T-cell (primary cell): ENCODE results near the gene TARBP2. TPM values are rescaled to one million over a fixed set of nuclear protein-coding genes. Genes with fewer than 3 reads are reported as not detected.
A peak's percentile ranks its signal among the peaks of the same experiment; 100 is the strongest.

Experiments used
- ATAC-seq, 4 experiments: fragments of 200-7000 bp in 3 of 4; fragments of 150-1000 bp in 1 of 4; cut with Tn5 transposase; replicated peaks in 1 of 4; 1 replicate in 3 of 4; 2 replicates in 1 of 4; pipeline ENCODE4 v1.10.0; 2021; ENCODE audit warnings: moderate library complexity in 3 of 4, mild to moderate bottlenecking in 2 of 4, moderate number of reproducible peaks in 1 of 4
- CTCF ChIA-PET, 2 donors: fragments of 300-600 bp; sonication (Branson Sonifier 250); formaldehyde crosslinking; loops; one replicate each; lab custom pipeline; 2022; ENCODE audit warnings: antibody characterized with exemption in 2 of 2; lab: Charles Lee
- POLR2A ChIA-PET, 2 donors: fragments of 300-600 bp; sonication (Branson Sonifier 250); formaldehyde crosslinking; loops; one replicate each; lab custom pipeline; 2022; ENCODE audit warnings: antibody characterized with exemption in 2 of 2; lab: Charles Lee
- DNase-seq, 35 experiments: peaks; one replicate each; pipeline versions ENCODE4 v3.0.0 to v3.0.0-alpha.2; 2013 to 2023
- H3K27ac ChIP-seq: one replicate; pipeline ENCODE4 v1.5.1; 2013; ENCODE audit warnings: low read length
- H3K27me3 ChIP-seq, 2 experiments: replicated peaks in 1 of 2; 1 replicate in 1 of 2; 2 replicates in 1 of 2; pipeline versions ENCODE4 v1.6.1 to v1.7.0; 2013; ENCODE audit warnings: low read length in 1 of 2, mixed read lengths in 1 of 2; ENCODE audit not compliant: control insufficient read depth in 2 of 2, insufficient read depth in 2 of 2; ENCODE audit errors: extremely low read depth in 1 of 2
- H3K36me3 ChIP-seq, 2 donors: 1 replicate in 1 of 2; 2 replicates in 1 of 2; pipeline versions ENCODE4 v1.6.1 to v1.7.0; 2013; ENCODE audit warnings: low read length in 1 of 2; ENCODE audit not compliant: control insufficient read depth in 2 of 2, insufficient read depth in 1 of 2; ENCODE audit errors: extremely low read depth in 1 of 2
- H3K4me1 ChIP-seq, 2 experiments: 1 replicate in 1 of 2; 2 replicates in 1 of 2; pipeline versions ENCODE4 v1.6.1 to v1.7.0; 2013; ENCODE audit warnings: low read length in 2 of 2, mixed read lengths in 1 of 2; ENCODE audit not compliant: insufficient read depth in 2 of 2, control insufficient read depth in 1 of 2; ENCODE audit errors: extremely low read depth in 1 of 2
- H3K4me3 ChIP-seq, 2 donors: 1 replicate in 1 of 2; 2 replicates in 1 of 2; pipeline versions ENCODE4 v1.5.1 to v1.7.0; 2013; ENCODE audit warnings: mild to moderate bottlenecking in 2 of 2, low read length in 1 of 2, moderate library complexity in 1 of 2; ENCODE audit not compliant: control insufficient read depth in 1 of 2; ENCODE audit errors: extremely low read depth in 1 of 2
- H3K9me3 ChIP-seq: 2 replicates; pipeline ENCODE4 v1.7.0; 2013
- H3K27ac Mint-ChIP-seq, 2 donors: one replicate each; pipeline ENCODE4 v1.8.0; 2020 to 2021; ENCODE audit warnings: mild to moderate bottlenecking in 2 of 2, mixed read lengths in 2 of 2
- H3K27me3 Mint-ChIP-seq, 2 donors: one replicate each; pipeline ENCODE4 v1.8.0; 2021 to 2022; ENCODE audit warnings: mixed read lengths in 2 of 2
- H3K36me3 Mint-ChIP-seq: one replicate; pipeline ENCODE4 v1.8.0; 2021; ENCODE audit warnings: mixed read lengths
- H3K4me1 Mint-ChIP-seq, 3 donors: one replicate each; pipeline ENCODE4 v1.8.0; 2020 to 2022; ENCODE audit warnings: mixed read lengths in 3 of 3, mild to moderate bottlenecking in 1 of 3
- H3K4me3 Mint-ChIP-seq, 3 donors: one replicate each; pipeline ENCODE4 v1.8.0; 2020 to 2022; ENCODE audit warnings: mild to moderate bottlenecking in 3 of 3, mixed read lengths in 3 of 3, moderate library complexity in 3 of 3
- H3K9me3 Mint-ChIP-seq, 3 donors: one replicate each; pipeline ENCODE4 v1.8.0; 2020 to 2022; ENCODE audit warnings: mixed read lengths in 3 of 3
- WGBS: methylation state at CpG from one replicate; pipeline ENCODE4 v1.1.5; 2013; ENCODE audit warnings: missing lambda C conversion rate; ENCODE audit not compliant: insufficient coverage; 5-methylcytosine and 5-hydroxymethylcytosine counted together
- total RNA-seq, 35 experiments: library from RNA in 6 of 35; stranded (reverse) in 6 of 35; fragments of 120-200 nt in 1 of 35; gene quantifications; one replicate each; pipeline versions ENCODE4 v1.2.1 to v1.2.4 and lab custom pipeline; 2013 to 2026

The TARBP2 gene
- total RNA-seq, 5 donors from 2014 or later (not counting 1 experiment from before 2014, with no cell fraction given) = 31.4 to 44.7 (median 39.1) TPM

GRCh38 chr12:53472056-53472582 lies 29.0 kb upstream of the TARBP2 start:
- ATAC-seq (no peak), DNase-seq (no peak)
- peaks cover 23 to 97% of the 10 kb centered on the region in 2 donors for H3K36me3 ChIP-seq
- no peaks in the 10 kb centered on the region for H3K9me3 ChIP-seq
- H3K27me3 Mint-ChIP-seq = no peaks in the 10 kb centered on the region
- ChIA-PET CTCF (interaction anchor here (0.6 to 0.7 kb wide), 6 partner anchors 20 to 589 kb away, joined by 3 to 8 read pairs (median 5); no protein-coding TSS in a partner anchor), POLR2A (interaction anchor here (0.6 to 1.4 kb wide), 5 partner anchors 14 to 320 kb away, joined by 4 to 10 read pairs (median 6); partner anchors contain the start of gene TARBP2 (in 1 of the 2))
- peaks cover 58% of the 10 kb centered on the region for H3K36me3 Mint-ChIP-seq
- peaks cover 0 to 12% of the 10 kb centered on the region in 2 experiments for H3K4me1 ChIP-seq
- no peak overlapping the region for H3K4me3 ChIP-seq
- H3K4me1 Mint-ChIP-seq = peaks cover 45 to 60% (median 51%) of the 10 kb centered on the region in 3 donors
- no peak overlapping the region for H3K27ac ChIP-seq
- H3K4me3 Mint-ChIP-seq = no peak overlapping the region
- H3K9me3 Mint-ChIP-seq = no peaks in the 10 kb centered on the region
- WGBS = no CpG with 5 or more reads among the region's 1 CpG
- H3K27me3 ChIP-seq = no peaks in the 10 kb centered on the region
- peak overlapping the region; percentile 22 to 32 for H3K27ac Mint-ChIP-seq

DNA sequence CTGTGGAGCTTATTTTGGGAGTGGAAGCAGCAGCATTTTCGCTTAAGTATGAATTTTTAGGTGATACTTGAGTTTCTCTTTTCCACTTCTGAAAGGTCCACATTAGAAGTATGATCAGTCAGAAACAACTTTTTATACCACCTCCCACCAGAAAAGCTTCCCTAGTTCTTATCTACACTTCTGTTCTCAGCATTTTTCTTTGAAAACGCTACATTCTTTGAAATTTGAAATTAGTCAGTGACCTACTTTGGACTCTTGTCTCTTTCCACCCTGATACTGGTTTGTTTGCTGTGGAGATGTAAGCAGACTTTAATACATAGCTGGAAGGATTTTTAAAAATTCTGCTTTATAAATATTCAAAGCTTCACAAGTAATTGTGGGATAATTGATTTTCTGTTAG lies 27.0 kb upstream of the TARBP2 start:
- ChIA-PET CTCF (interaction anchor here in 1 of 2 donors (0.6 to 3.2 kb wide), 6 partner anchors 10 to 284 kb away, joined by 3 to 7 read pairs (median 4); no protein-coding TSS in a partner anchor), POLR2A (interaction anchor here in 1 of 2 donors (0.9 to 1.0 kb wide), 2 partner anchors 10 to 20 kb away, joined by 3 read pairs; no protein-coding TSS in a partner anchor)
- no CpG with 5 or more reads among the region's 2 CpGs for WGBS
- DNase-seq = no peak
- no peak for ATAC-seq
- Mint-ChIP-seq H3K36me3 (peaks cover 47% of the 10 kb centered on the region), H3K27me3 (no peaks in the 10 kb centered on the region), H3K4me1 (peaks cover 48 to 52% (median 50%) of the 10 kb centered on the region in 3 donors), H3K4me3 (peak overlapping the region in 2 of 3 donors; percentile 1 to 26), H3K9me3 (no peaks in the 10 kb centered on the region), H3K27ac (peak overlapping the region; percentile 86 to 91)
- Histone ChIP-seq H3K27ac (peak overlapping the region; percentile 30), H3K36me3 (peaks cover 12 to 97% of the 10 kb centered on the region in 2 donors), H3K27me3 (no peaks in the 10 kb centered on the region), H3K9me3 (no peaks in the 10 kb centered on the region), H3K4me3 (no peak overlapping the region), H3K4me1 (peaks cover 0 to 12% of the 10 kb centered on the region in 2 experiments)

DNA sequence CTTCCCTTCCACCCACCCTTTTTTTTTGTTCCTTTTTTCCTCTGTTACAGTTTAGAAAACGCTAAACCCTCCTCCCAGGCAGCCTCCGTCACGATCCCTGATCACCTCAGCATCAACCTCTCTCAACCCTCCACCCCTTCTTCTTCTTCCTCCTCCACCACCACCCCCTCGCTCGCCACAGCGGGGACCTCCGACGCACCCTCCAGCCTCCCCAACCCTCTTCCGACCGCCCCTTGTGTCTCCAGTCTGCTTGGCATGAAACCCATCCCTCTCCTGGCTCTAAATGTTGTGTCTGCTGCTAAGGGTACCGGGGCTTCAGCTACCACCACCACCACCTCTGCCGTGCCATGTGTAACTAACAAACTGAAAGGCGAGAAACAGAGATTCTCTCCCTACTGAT lies 26.3 kb upstream of the TARBP2 start:
- 45% methylated on average over 10 of the region's 13 CpGs for WGBS
- Mint-ChIP-seq H3K27me3 (no peaks in the 10 kb centered on the region), H3K4me1 (peaks cover 48 to 52% (median 51%) of the 10 kb centered on the region in 3 donors), H3K9me3 (no peaks in the 10 kb centered on the region), H3K4me3 (peak overlapping the region in 2 of 3 donors; percentile 21 to 26), H3K36me3 (peaks cover 54% of the 10 kb centered on the region), H3K27ac (peak overlapping the region; percentile 86 to 91)
- H3K4me3 ChIP-seq = no peak overlapping the region
- CTCF ChIA-PET = interaction anchor here (0.6 to 3.2 kb wide), 7 partner anchors 11 to 1053 kb away, joined by 3 to 7 read pairs (median 3); no protein-coding TSS in a partner anchor
- DNase-seq = no peak
- POLR2A ChIA-PET = interaction anchor here in 1 of 2 donors (0.6 to 1.3 kb wide), 4 partner anchors 20 to 571 kb away, joined by 3 to 7 read pairs (median 4); partner anchors contain the start of gene TARBP2
- H3K27ac ChIP-seq = peak overlapping the region; percentile 30
- peak in 2 of 4 experiments; percentile 34 to 44 for ATAC-seq
- H3K36me3 ChIP-seq = peaks cover 12 to 95% of the 10 kb centered on the region in 2 donors
- H3K4me1 ChIP-seq = peaks cover 0 to 12% of the 10 kb centered on the region in 2 experiments
- no peaks in the 10 kb centered on the region for H3K9me3 ChIP-seq
- H3K27me3 ChIP-seq = no peaks in the 10 kb centered on the region

DNA sequence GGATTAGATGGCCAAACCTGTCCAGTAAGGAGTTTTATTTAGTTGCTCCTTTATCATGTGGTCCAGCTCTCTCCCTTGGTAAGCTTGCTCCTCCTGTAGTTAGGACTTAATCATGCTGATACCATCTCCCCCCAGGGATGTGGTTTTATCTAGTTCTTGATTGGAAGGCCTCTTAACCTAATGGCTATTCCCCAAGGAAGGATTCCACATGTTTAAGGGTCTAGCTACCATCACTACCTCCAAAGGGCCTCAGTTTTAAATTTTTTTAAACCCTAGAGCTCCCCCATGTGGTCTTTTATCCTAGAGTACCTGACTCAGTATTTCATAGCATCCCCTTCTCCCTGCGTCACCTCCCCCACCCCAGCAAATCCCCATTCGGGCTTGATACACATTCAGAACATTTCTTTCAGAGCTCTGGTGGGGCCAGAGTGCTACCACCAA lies 24.3 kb upstream of the TARBP2 start:
- Histone ChIP-seq H3K36me3 (peaks cover 17 to 91% of the 10 kb centered on the region in 2 donors), H3K4me1 (peaks cover 0 to 10% of the 10 kb centered on the region in 2 experiments), H3K27ac (no peak overlapping the region), H3K27me3 (no peaks in the 10 kb centered on the region), H3K9me3 (no peaks in the 10 kb centered on the region), H3K4me3 (no peak overlapping the region)
- H3K9me3 Mint-ChIP-seq = no peaks in the 10 kb centered on the region
- H3K27ac Mint-ChIP-seq = peak overlapping the region in 1 of 2 donors; percentile 48
- 67% methylated on average over 2 of the region's 2 CpGs for WGBS
- POLR2A ChIA-PET = interaction anchor here (0.6 to 1.4 kb wide), 3 partner anchors 24 to 1452 kb away, joined by 3 to 8 read pairs (median 3); partner anchors contain the start of gene TARBP2 (in 1 of the 2)
- H3K4me3 Mint-ChIP-seq = no peak overlapping the region
- ATAC-seq (peak in 1 of 4 experiments; percentile 30), DNase-seq (no peak)
- CTCF ChIA-PET = interaction anchor here in 1 of 2 donors (0.6 to 1.3 kb wide), 9 partner anchors 15 to 434 kb away, joined by 3 to 10 read pairs (median 3); partner anchors contain the start of gene ESPL1
- H3K4me1 Mint-ChIP-seq = peaks cover 41 to 46% (median 43%) of the 10 kb centered on the region in 3 donors
- no peaks in the 10 kb centered on the region for H3K27me3 Mint-ChIP-seq
- peaks cover 46% of the 10 kb centered on the region for H3K36me3 Mint-ChIP-seq

DNA sequence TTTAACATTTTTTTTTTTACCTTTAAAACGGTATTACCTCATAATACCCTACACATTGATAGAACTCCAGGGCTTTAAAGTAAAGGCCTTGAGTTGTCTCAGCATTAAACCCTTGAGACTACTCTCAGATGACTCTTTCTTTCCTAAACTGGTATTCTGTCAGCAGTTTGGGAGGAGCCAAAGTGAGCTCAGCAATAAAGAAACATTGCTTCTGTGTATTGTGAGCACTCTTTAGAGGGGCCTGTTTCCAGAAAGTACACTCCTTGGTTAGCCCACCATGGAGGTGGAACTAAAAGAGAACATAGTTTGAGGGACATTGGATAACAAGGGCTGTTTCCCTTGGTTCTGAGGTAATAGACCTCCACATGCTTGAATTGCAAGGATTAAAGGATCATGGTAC lies 22.2 kb upstream of the TARBP2 start:
- H3K4me3 ChIP-seq = no peak overlapping the region
- 80% methylated on average over 1 of the region's 1 CpG for WGBS
- H3K9me3 ChIP-seq = no peaks in the 10 kb centered on the region
- peaks cover 22 to 92% of the 10 kb centered on the region in 2 donors for H3K36me3 ChIP-seq
- Mint-ChIP-seq H3K9me3 (no peaks in the 10 kb centered on the region), H3K36me3 (peaks cover 38% of the 10 kb centered on the region), H3K4me1 (peaks cover 28 to 31% (median 29%) of the 10 kb centered on the region in 3 donors), H3K27ac (no peak overlapping the region), H3K27me3 (no peaks in the 10 kb centered on the region), H3K4me3 (no peak overlapping the region)
- ChIA-PET POLR2A (interaction anchor here (0.6 to 0.8 kb wide), 5 partner anchors 13 to 238 kb away, joined by 3 to 7 read pairs (median 4); no protein-coding TSS in a partner anchor), CTCF (interaction anchor here (0.6 to 1.4 kb wide), 4 partner anchors 13 to 39 kb away, joined by 3 to 4 read pairs (median 4); partner anchors contain the start of gene TARBP2 (in 1 of the 2))
- H3K27ac ChIP-seq = no peak overlapping the region
- H3K27me3 ChIP-seq = no peaks in the 10 kb centered on the region
- no peak for ATAC-seq
- no peak for DNase-seq
- peaks cover 0 to 10% of the 10 kb centered on the region in 2 experiments for H3K4me1 ChIP-seq

DNA sequence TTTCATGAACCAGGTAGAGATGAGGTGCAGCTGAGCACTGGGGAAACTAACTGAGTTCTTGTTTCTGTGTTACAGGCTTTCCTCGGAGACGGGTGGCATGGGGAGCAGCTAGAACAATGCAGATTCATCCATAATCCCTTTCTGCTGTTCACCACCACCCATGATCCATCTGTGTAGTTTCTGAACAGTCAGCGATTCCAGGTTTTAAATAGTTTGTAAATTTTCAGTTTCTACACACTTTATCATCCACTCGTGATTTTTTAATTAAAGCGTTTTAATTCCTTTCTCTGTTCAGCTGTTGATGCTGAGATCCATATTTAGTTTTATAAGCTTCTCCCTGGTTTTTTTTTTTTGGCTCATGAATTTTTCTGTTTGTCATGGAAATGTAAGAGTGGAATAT lies 21.8 kb upstream of the TARBP2 start:
- H3K36me3 ChIP-seq = peaks cover 24 to 92% of the 10 kb centered on the region in 2 donors

More for the DNA sequence above, 21.8 kb upstream of the TARBP2 start:
- Mint-ChIP-seq H3K9me3 (no peaks in the 10 kb centered on the region), H3K27me3 (no peaks in the 10 kb centered on the region), H3K36me3 (peaks cover 34% of the 10 kb centered on the region), H3K4me3 (no peak overlapping the region), H3K27ac (no peak overlapping the region), H3K4me1 (peaks cover 23 to 28% (median 24%) of the 10 kb centered on the region in 3 donors)
- Histone ChIP-seq H3K4me1 (peaks cover 0 to 10% of the 10 kb centered on the region in 2 experiments), H3K27me3 (no peaks in the 10 kb centered on the region), H3K4me3 (no peak overlapping the region), H3K9me3 (no peaks in the 10 kb centered on the region), H3K27ac (no peak overlapping the region)
- ATAC-seq = no peak
- 100% methylated on average over 2 of the region's 5 CpGs for WGBS
- ChIA-PET CTCF (interaction anchor here (0.6 to 1.0 kb wide), 3 partner anchors 22 to 39 kb away, joined by 3 to 4 read pairs (median 3); partner anchors contain the start of gene TARBP2 (in 1 of the 2)), POLR2A (interaction anchor here (0.6 to 0.8 kb wide), 6 partner anchors 12 to 239 kb away, joined by 3 to 7 read pairs (median 4); no protein-coding TSS in a partner anchor)
- no peak for DNase-seq
